ENCODE data around the gene NTMT1. TPM values are rescaled to one million over a fixed set of nuclear protein-coding genes. Genes with fewer than 3 reads are reported as not detected.
A peak's percentile ranks its signal among the peaks of the same experiment; 100 is the strongest.
"Not testable (repeated sequence)": the region's sequence is repeated elsewhere in the genome, so short reads cannot be mapped to it uniquely, and the experiment has no call there.

The NTMT1 gene
- total and polyA plus RNA-seq, 5 donors: 45.0 to 78.1 (median 50.2) TPM

- H3K4me1 ChIP-seq (ENCODE audit: control insufficient read depth, insufficient read depth, low read length): peaks cover 6% of the 10 kb centered on the region
- no peak overlapping the region for H3K4me3 ChIP-seq (ENCODE audit: low read length)
- peak in 2 of 3 donors; percentile 57 to 64 for DNase-seq
- H3K27me3 ChIP-seq (ENCODE audit: control insufficient read depth, insufficient read depth): no peaks in the 10 kb centered on the region
- 53% methylated on average over 21 of the region's 21 CpGs for WGBS
- peak overlapping the region; percentile 2 for H3K27ac ChIP-seq (ENCODE audit: low read length)
- no peaks in the 10 kb centered on the region for H3K9me3 ChIP-seq (ENCODE audit: control insufficient read depth, low read length)
- intact Hi-C loops (cut with DNase I): no loop called here
- ATAC-seq: peak in 1 of 2 donors; percentile 36
These were observed 5.2 kb downstream of the NTMT1 start for GRCh38 chr9:129630967-129631673.

GRCh38 chr9:129631674-129632129 lies 5.7 kb downstream of the NTMT1 start:
- Histone ChIP-seq H3K4me3 (ENCODE audit: low read length) (no peak overlapping the region), H3K4me1 (ENCODE audit: control insufficient read depth, insufficient read depth, low read length) (peaks cover 6% of the 10 kb centered on the region), H3K27me3 (ENCODE audit: control insufficient read depth, insufficient read depth) (no peaks in the 10 kb centered on the region), H3K27ac (ENCODE audit: low read length) (no peak overlapping the region), H3K9me3 (ENCODE audit: control insufficient read depth, low read length) (no peaks in the 10 kb centered on the region)
- intact Hi-C loops (cut with DNase I): no loop called here
- no peak for ATAC-seq
- DNase-seq: peak in 1 of 3 donors; percentile 57
- WGBS: 72% methylated on average over 19 of the region's 19 CpGs

GRCh38 chr9:129632460-129632859 lies 6.5 kb downstream of the NTMT1 start:
- Histone ChIP-seq H3K9me3 (ENCODE audit: control insufficient read depth, low read length) (no peaks in the 10 kb centered on the region), H3K27me3 (ENCODE audit: control insufficient read depth, insufficient read depth) (no peaks in the 10 kb centered on the region), H3K4me3 (ENCODE audit: low read length) (no peak overlapping the region), H3K4me1 (ENCODE audit: control insufficient read depth, insufficient read depth, low read length) (peaks cover 6% of the 10 kb centered on the region), H3K27ac (ENCODE audit: low read length) (no peak overlapping the region)
- intact Hi-C loops (cut with DNase I): no loop called here
- ATAC-seq (peak in 1 of 2 donors; percentile 3), DNase-seq (peak in 2 of 3 donors; percentile 42 to 61)
- 47% methylated on average over 13 of the region's 13 CpGs for WGBS

GRCh38 chr9:129633207-129633606 lies 7.2 kb downstream of the NTMT1 start:
- intact Hi-C loops (cut with DNase I): no loop called here
- Histone ChIP-seq H3K27ac (ENCODE audit: low read length) (no peak overlapping the region), H3K9me3 (ENCODE audit: control insufficient read depth, low read length) (no peaks in the 10 kb centered on the region), H3K27me3 (ENCODE audit: control insufficient read depth, insufficient read depth) (no peaks in the 10 kb centered on the region), H3K4me1 (ENCODE audit: control insufficient read depth, insufficient read depth, low read length) (peaks cover 6% of the 10 kb centered on the region), H3K4me3 (ENCODE audit: low read length) (no peak overlapping the region)
- WGBS: 94% methylated on average over 4 of the region's 4 CpGs
- DNase-seq: peak in 2 of 3 donors; percentile 11 to 37
- ATAC-seq: no peak

- no peaks in the 10 kb centered on the region for H3K9me3 ChIP-seq (ENCODE audit: control insufficient read depth, low read length)
- DNase-seq: peak in 1 of 3 donors; percentile 28
- no peak overlapping the region for H3K4me3 ChIP-seq (ENCODE audit: low read length)
- H3K27ac ChIP-seq (ENCODE audit: low read length): no peak overlapping the region
- no peak for ATAC-seq
- intact Hi-C loops (cut with DNase I): no loop called here
- 81% methylated on average over 13 of the region's 13 CpGs for WGBS
- H3K4me1 ChIP-seq (ENCODE audit: control insufficient read depth, insufficient read depth, low read length): peaks cover 6% of the 10 kb centered on the region
- no peaks in the 10 kb centered on the region for H3K27me3 ChIP-seq (ENCODE audit: control insufficient read depth, insufficient read depth)
These were observed 7.9 kb downstream of the NTMT1 start for GRCh38 chr9:129633848-129634247.

- no peaks in the 10 kb centered on the region for H3K27me3 ChIP-seq (ENCODE audit: control insufficient read depth, insufficient read depth)
- ATAC-seq: no peak
- H3K9me3 ChIP-seq (ENCODE audit: control insufficient read depth, low read length): no peaks in the 10 kb centered on the region
- intact Hi-C loops (cut with DNase I): no loop called here
- WGBS: 86% methylated on average over 34 of the region's 34 CpGs
- no peak overlapping the region for H3K4me3 ChIP-seq (ENCODE audit: low read length)
- peak in 2 of 3 donors; percentile 41 to 52 for DNase-seq
- H3K4me1 ChIP-seq (ENCODE audit: control insufficient read depth, insufficient read depth, low read length): peaks cover 6% of the 10 kb centered on the region
- H3K27ac ChIP-seq (ENCODE audit: low read length): no peak overlapping the region
These were observed 9.4 kb downstream of the NTMT1 start for GRCh38 chr9:129635099-129636065.

GRCh38 chr9:129636343-129636742 lies 10.4 kb downstream of the NTMT1 start:
- ATAC-seq; H3K27ac ChIP-seq (ENCODE audit: low read length); H3K9me3 ChIP-seq (ENCODE audit: control insufficient read depth, low read length); H3K4me1 ChIP-seq (ENCODE audit: control insufficient read depth, insufficient read depth, low read length); intact Hi-C loops (cut with DNase I); H3K4me3 ChIP-seq (ENCODE audit: low read length); H3K27me3 ChIP-seq (ENCODE audit: control insufficient read depth, insufficient read depth): not testable (repeated sequence)
- WGBS: 89% methylated on average over 10 of the region's 10 CpGs
- DNase-seq: peak in 2 of 3 donors; percentile 15 to 37

- Histone ChIP-seq H3K27me3 (ENCODE audit: control insufficient read depth, insufficient read depth) (no peaks in the 10 kb centered on the region), H3K4me1 (ENCODE audit: control insufficient read depth, insufficient read depth, low read length) (peaks cover 6% of the 10 kb centered on the region), H3K4me3 (ENCODE audit: low read length) (no peak overlapping the region), H3K9me3 (ENCODE audit: control insufficient read depth, low read length) (no peaks in the 10 kb centered on the region), H3K27ac (ENCODE audit: low read length) (no peak overlapping the region)
- intact Hi-C loops (cut with DNase I): no loop called here
- DNase-seq (peak in 2 of 3 donors; percentile 46 to 49), ATAC-seq (no peak)
- WGBS: 61% methylated on average over 9 of the region's 9 CpGs
These were observed 11.1 kb downstream of the NTMT1 start for GRCh38 chr9:129637102-129637501.

GRCh38 chr9:129637673-129638439 lies 11.9 kb downstream of the NTMT1 start:
- 70% methylated on average over 29 of the region's 29 CpGs for WGBS
- intact Hi-C loops (cut with DNase I): no loop called here
- no peak overlapping the region for H3K4me3 ChIP-seq (ENCODE audit: low read length)
- H3K9me3 ChIP-seq (ENCODE audit: control insufficient read depth, low read length): no peaks in the 10 kb centered on the region
- H3K27ac ChIP-seq (ENCODE audit: low read length): no peak overlapping the region
- H3K4me1 ChIP-seq (ENCODE audit: control insufficient read depth, insufficient read depth, low read length): peaks cover 6% of the 10 kb centered on the region
- no peaks in the 10 kb centered on the region for H3K27me3 ChIP-seq (ENCODE audit: control insufficient read depth, insufficient read depth)
- ATAC-seq (no peak), DNase-seq (peak in 2 of 3 donors; percentile 32 to 38)

GRCh38 chr9:129639034-129639630 lies 13.2 kb downstream of the NTMT1 start:
- Histone ChIP-seq H3K9me3 (ENCODE audit: control insufficient read depth, low read length) (no peaks in the 10 kb centered on the region), H3K27ac (ENCODE audit: low read length) (no peak overlapping the region), H3K4me1 (ENCODE audit: control insufficient read depth, insufficient read depth, low read length) (peaks cover 6% of the 10 kb centered on the region), H3K4me3 (ENCODE audit: low read length) (no peak overlapping the region), H3K27me3 (ENCODE audit: control insufficient read depth, insufficient read depth) (no peaks in the 10 kb centered on the region)
- intact Hi-C loops (cut with DNase I): no loop called here
- ATAC-seq: no peak
- DNase-seq: peak in 1 of 3 donors; percentile 50
- 93% methylated on average over 17 of the region's 17 CpGs for WGBS

All from right cardiac atrium (tissue), 5 donors.